Activated T-helper 17 cell treated with anti-CD3 and anti-CD28 coated beads, Interleukin-2, amount 50 U/mL, for 72 hours (primary cell): ENCODE measurements around the gene ZNF213. TPM values are rescaled to one million over a fixed set of nuclear protein-coding genes. Genes with fewer than 3 reads are reported as not detected.

Source experiments
- ATAC-seq: fragments of 150-1000 bp; cut with Tn5 transposase; replicated peaks from 2 replicates; pipeline ENCODE4 v1.10.0; 2021; ENCODE audit warnings: mild to moderate bottlenecking, moderate library complexity
- H3K27ac Mint-ChIP-seq: one replicate; pipeline ENCODE4 v1.8.0; 2022; ENCODE audit warnings: mixed read lengths
- H3K27me3 Mint-ChIP-seq: one replicate; pipeline ENCODE4 v1.8.0; 2022; ENCODE audit warnings: mixed read lengths
- H3K36me3 Mint-ChIP-seq: one replicate; pipeline ENCODE4 v1.8.0; 2022; ENCODE audit warnings: low read depth, mild to moderate bottlenecking, mixed read lengths
- H3K4me1 Mint-ChIP-seq: one replicate; pipeline ENCODE4 v1.8.0; 2022; ENCODE audit warnings: mixed read lengths
- H3K4me3 Mint-ChIP-seq: one replicate; pipeline ENCODE4 v1.8.0; 2022; ENCODE audit warnings: mild to moderate bottlenecking, mixed read lengths
- H3K9me3 Mint-ChIP-seq: one replicate; pipeline ENCODE4 v1.8.0; 2022; ENCODE audit warnings: mixed read lengths
- total RNA-seq, 2 donors: library from RNA; stranded (reverse); gene quantifications; one replicate each; pipeline ENCODE4 v1.2.3, GENCODE V29; 2022

Gene ZNF213
- total RNA-seq = 1 to 10 TPM; 6.4 to 8.6 TPM

- Mint-ChIP-seq H3K9me3 (no peaks in the 10 kb centered on the region), H3K36me3 (peaks cover 43% of the 10 kb centered on the region), H3K27ac (peak within 1 kb of the TSS; percentile 89), H3K27me3 (no peaks in the 10 kb centered on the region), H3K4me3 (peak within 1 kb of the TSS; percentile 86), H3K4me1 (peaks cover 4% of the 10 kb centered on the region)
- peak; percentile 97 for ATAC-seq
Measured at GRCh38 chr16:3134338-3135125, at the start of gene ZNF213. TSS of gene ZNF213 (plus strand) at chr16:3135029. CDS start at chr16:3137281, 2,252 bp downstream.

DNA sequence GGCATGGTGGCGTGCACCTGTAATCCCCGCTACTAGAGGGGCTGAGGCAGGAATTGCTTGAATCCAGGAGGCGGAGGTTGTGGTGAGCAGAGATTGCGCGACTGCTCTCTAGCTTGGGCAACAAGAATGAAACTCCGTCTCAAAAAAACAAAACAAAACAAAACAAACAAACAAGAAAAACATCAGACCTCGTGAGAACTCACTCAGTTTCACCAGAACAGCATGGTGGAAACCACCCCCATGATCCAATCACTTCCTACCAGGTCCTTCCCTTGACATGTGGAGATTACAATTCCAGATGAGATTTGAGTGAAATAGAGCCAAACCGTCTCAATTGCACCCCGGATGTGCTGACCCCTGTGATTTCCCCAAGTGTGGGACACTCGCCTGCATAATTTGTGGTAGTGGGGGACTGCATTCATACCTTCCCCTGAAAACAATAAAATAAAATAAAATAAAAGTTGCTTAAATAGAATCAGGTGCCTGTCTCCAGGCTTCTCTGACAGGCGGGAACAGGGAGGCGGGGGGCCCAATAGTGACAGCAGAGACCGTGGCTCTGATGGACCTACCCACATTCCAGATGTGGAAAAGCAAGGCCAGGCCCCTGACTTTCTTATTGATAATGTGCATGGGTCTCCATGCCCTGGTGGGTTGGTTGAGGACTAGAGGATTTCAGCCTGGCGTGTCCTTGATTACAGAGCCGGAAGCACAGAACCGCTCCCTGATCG lies 48.8 kb upstream of the ZNF213 start:
- Mint-ChIP-seq H3K9me3 (no peaks in the 10 kb centered on the region), H3K4me1 (peaks cover 25% of the 10 kb centered on the region), H3K27ac (peak overlapping the region; percentile 53)

GRCh38 chr16:3086596-3087242 lies 48.1 kb upstream of the ZNF213 start:
- Mint-ChIP-seq H3K27ac (no peak overlapping the region), H3K9me3 (no peaks in the 10 kb centered on the region), H3K36me3 (no peaks in the 10 kb centered on the region), H3K4me1 (peaks cover 22% of the 10 kb centered on the region), H3K27me3 (no peaks in the 10 kb centered on the region), H3K4me3 (peak overlapping the region; percentile 39)
- peak; percentile 49 for ATAC-seq

More for the DNA sequence above, 48.8 kb upstream of the ZNF213 start:
- H3K27me3 Mint-ChIP-seq = no peaks in the 10 kb centered on the region
- ATAC-seq = no peak
- H3K36me3 Mint-ChIP-seq = peaks cover 5% of the 10 kb centered on the region
- H3K4me3 Mint-ChIP-seq = peak overlapping the region; percentile 39

DNA sequence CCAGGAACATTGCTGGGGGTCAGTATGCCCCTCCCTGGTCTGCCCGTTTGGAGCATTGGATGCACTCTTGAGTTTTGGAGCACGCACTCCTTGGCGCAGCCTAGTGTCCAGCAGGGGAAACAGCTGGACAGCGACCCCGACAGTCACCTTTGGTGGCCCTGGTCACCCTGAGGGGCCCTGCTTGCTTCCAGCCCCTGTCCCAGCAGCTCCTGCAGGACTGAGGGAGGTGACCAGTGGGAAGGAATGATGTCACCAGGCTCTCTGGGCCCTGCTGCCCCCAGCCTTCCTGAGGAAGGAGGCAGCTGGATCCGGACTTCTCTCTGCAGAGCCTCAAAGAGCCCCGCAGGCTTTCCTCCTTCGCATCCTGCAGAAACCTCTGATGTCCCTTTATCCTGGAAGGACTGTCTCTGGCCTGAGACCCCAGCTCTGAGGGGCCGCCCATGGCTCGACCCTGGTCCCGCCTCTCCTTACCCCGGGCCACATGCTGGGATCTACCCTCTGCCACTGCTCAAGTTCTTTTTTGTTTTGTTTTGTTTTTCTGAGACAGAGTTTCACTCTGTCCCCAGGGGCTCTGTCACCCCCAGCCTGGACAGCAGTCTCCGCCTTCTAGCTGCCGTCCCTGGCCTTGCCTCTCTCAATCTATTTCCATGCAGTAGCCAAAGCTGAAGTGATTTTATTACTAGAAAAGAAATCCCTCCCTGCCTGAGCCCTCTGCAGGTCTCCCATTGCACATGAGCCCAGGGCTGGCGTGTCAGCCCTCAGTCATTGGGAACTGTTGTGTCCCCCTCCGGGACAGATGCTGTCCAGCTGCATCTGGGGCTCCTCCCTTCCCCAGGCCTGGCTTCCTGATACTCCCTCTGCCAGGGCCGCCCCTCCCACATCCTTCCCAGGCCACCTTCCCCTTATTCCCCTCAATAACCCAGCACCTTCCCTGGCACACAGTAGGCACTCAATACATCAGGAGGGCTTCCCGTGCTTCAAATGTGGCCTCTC lies 47.3 kb upstream of the ZNF213 start:
- Mint-ChIP-seq H3K9me3 (no peaks in the 10 kb centered on the region), H3K36me3 (no peaks in the 10 kb centered on the region), H3K4me3 (peak overlapping the region; percentile 39), H3K27me3 (no peaks in the 10 kb centered on the region), H3K4me1 (peaks cover 22% of the 10 kb centered on the region), H3K27ac (peak overlapping the region; percentile 77)
- ATAC-seq = peak; percentile 57

GRCh38 chr16:3088450-3088849 lies 46.4 kb upstream of the ZNF213 start:
- H3K27ac Mint-ChIP-seq = peak overlapping the region; percentile 77
- ATAC-seq = no peak
- peak overlapping the region; percentile 34 for H3K4me3 Mint-ChIP-seq
- peaks cover 17% of the 10 kb centered on the region for H3K4me1 Mint-ChIP-seq
- H3K36me3 Mint-ChIP-seq = no peaks in the 10 kb centered on the region
- H3K9me3 Mint-ChIP-seq = no peaks in the 10 kb centered on the region
- no peaks in the 10 kb centered on the region for H3K27me3 Mint-ChIP-seq

DNA sequence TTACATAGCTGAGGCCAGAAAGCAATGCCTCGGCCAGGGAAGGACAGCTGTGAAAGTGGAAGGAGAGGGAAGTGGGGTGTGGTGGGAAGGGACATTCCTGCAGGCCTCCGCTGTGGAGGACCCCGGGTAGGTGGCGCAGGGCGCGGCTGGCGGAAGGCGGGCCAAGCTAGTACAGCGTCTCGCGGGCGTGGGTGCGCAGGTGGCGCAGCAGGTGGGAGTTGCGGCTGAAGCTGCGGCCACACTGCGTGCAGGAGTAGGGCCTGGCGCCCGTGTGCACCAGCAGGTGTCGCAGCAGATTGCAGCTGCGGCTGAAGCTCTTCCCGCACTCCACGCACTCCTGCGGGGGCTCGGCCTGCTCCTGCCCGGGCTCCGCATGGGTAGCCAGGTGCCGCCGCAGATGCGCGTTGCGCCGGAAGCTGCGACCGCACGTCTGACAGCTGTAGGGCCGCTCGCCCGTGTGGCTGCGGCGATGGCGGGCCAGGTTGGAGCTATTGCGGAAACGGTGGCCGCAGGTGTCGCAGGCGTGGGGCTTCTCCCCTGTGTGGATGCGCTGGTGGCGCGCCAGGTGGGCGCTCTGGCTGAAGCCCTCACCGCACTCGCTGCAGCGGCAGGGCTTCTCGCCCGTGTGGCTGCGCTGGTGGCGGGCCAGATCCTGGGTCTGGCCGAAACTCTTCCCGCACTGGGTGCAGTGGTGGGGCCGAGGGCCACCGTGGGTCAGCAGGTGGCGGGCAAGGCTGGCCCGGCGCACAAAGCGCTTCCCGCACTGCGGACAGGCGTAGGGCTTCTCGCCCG lies 45.7 kb upstream of the ZNF213 start:
- Mint-ChIP-seq H3K36me3 (no peaks in the 10 kb centered on the region), H3K27ac (peak overlapping the region; percentile 77), H3K27me3 (no peaks in the 10 kb centered on the region), H3K9me3 (no peaks in the 10 kb centered on the region), H3K4me3 (no peak overlapping the region), H3K4me1 (peaks cover 17% of the 10 kb centered on the region)
- no peak for ATAC-seq

GRCh38 chr16:3089717-3090592 lies 44.9 kb upstream of the ZNF213 start:
- Mint-ChIP-seq H3K36me3 (no peaks in the 10 kb centered on the region), H3K4me3 (no peak overlapping the region), H3K27ac (no peak overlapping the region), H3K4me1 (peaks cover 18% of the 10 kb centered on the region), H3K9me3 (no peaks in the 10 kb centered on the region), H3K27me3 (no peaks in the 10 kb centered on the region)
- ATAC-seq = no peak

DNA sequence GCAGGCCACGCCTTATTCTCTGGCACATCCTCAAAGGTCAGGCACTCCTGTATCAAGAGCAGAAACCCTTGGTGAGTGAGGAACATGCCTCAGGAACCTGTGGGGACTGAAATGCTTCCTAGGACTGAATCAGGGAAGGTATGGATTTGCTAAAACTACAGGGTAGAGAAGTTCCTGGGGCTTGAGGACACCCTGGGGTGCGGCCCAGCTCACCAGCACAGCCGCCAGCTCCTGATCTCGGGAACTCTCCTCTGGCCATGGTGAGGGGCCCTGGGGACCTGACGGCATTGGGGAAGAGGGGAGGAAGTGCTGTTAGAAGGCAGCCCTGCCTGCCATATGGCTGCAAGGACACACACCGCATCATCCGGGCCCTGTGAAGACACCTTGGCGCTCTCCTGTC lies 43.3 kb upstream of the ZNF213 start:
- Mint-ChIP-seq H3K27me3 (no peaks in the 10 kb centered on the region), H3K9me3 (no peaks in the 10 kb centered on the region), H3K4me3 (peak overlapping the region; percentile 15), H3K27ac (peak overlapping the region; percentile 75), H3K36me3 (no peaks in the 10 kb centered on the region), H3K4me1 (peaks cover 18% of the 10 kb centered on the region)
- no peak for ATAC-seq

- H3K9me3 Mint-ChIP-seq = no peaks in the 10 kb centered on the region
- peaks cover 16% of the 10 kb centered on the region for H3K4me1 Mint-ChIP-seq
- no peaks in the 10 kb centered on the region for H3K27me3 Mint-ChIP-seq
- H3K4me3 Mint-ChIP-seq = no peak overlapping the region
- no peak for ATAC-seq
- no peak overlapping the region for H3K27ac Mint-ChIP-seq
- H3K36me3 Mint-ChIP-seq = no peaks in the 10 kb centered on the region
Measured at GRCh38 chr16:3092501-3092941, 42.3 kb upstream of the ZNF213 start.

GRCh38 chr16:3094289-3095027 lies 40.4 kb upstream of the ZNF213 start:
- Mint-ChIP-seq H3K27me3 (no peaks in the 10 kb centered on the region), H3K27ac (peak overlapping the region; percentile 88), H3K4me1 (peaks cover 8% of the 10 kb centered on the region), H3K4me3 (peak overlapping the region; percentile 74), H3K36me3 (no peaks in the 10 kb centered on the region), H3K9me3 (no peaks in the 10 kb centered on the region)
- peak; percentile 74 for ATAC-seq

GRCh38 chr16:3095869-3096268 lies 39.0 kb upstream of the ZNF213 start:
- no peaks in the 10 kb centered on the region for H3K27me3 Mint-ChIP-seq
- no peaks in the 10 kb centered on the region for H3K9me3 Mint-ChIP-seq
- peak; percentile 78 for ATAC-seq
- H3K36me3 Mint-ChIP-seq = no peaks in the 10 kb centered on the region
- H3K27ac Mint-ChIP-seq = no peak overlapping the region
- H3K4me3 Mint-ChIP-seq = peak overlapping the region; percentile 39
- peaks cover 17% of the 10 kb centered on the region for H3K4me1 Mint-ChIP-seq

DNA sequence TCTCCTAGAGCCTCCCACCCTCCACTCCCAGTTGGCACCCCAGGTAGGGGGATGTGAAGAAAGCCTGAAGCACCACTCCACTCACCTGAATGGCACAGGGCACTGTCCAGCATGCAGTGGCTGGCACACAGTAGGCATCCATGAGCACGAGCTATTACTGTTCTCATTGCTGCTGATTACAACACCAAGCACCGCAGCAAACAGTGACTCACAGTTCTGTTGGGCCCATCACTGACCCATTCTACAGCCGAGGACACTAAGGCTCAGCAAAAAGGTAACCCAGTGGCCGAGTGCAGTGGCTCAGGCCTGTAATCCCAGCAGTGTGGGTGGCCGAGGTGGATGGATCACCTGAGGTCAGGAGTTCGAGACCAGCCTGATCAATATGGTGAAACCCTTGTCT lies 38.5 kb upstream of the ZNF213 start:
- H3K4me1 Mint-ChIP-seq = peaks cover 22% of the 10 kb centered on the region
- peak overlapping the region; percentile 39 for H3K4me3 Mint-ChIP-seq
- no peaks in the 10 kb centered on the region for H3K36me3 Mint-ChIP-seq
- no peaks in the 10 kb centered on the region for H3K27me3 Mint-ChIP-seq
- no peak overlapping the region for H3K27ac Mint-ChIP-seq
- no peaks in the 10 kb centered on the region for H3K9me3 Mint-ChIP-seq
- no peak for ATAC-seq
